Loucy (cell line): ENCODE measurements around the gene LIN9.
"Not testable (repeated sequence)": the region's sequence is repeated elsewhere in the genome, so short reads cannot be mapped to it uniquely, and the experiment has no call there.

Experiments used
- H2AFZ ChIP-seq: fragments of 200-600 bp; sonication (generic); 2 replicates; pipeline ENCODE4 v1.6.0; 2016; ENCODE audit warnings: antibody characterized with exemption, mild to moderate bottlenecking, low read length, moderate library complexity
- H3F3A ChIP-seq: fragments of 200-600 bp; 2 replicates; pipeline ENCODE4 v1.6.0; 2016; ENCODE audit warnings: antibody characterized with exemption, low read depth, mild to moderate bottlenecking
- H3K27me3 ChIP-seq: fragments of 200-600 bp; sonication (generic); 2 replicates; pipeline ENCODE4 v1.6.1; 2014; ENCODE audit warnings: low read length, mild to moderate bottlenecking; ENCODE audit not compliant: insufficient read depth, poor library complexity, severe bottlenecking
- H3K36me3 ChIP-seq: fragments of 200-600 bp; sonication (generic); 2 replicates; pipeline ENCODE4 v1.6.1; 2016; ENCODE audit warnings: low read length; ENCODE audit not compliant: insufficient read depth
- H3K4me1 ChIP-seq: fragments of 200-600 bp; sonication (generic); 2 replicates; pipeline ENCODE4 v1.5.1; 2014; ENCODE audit warnings: low read length, mild to moderate bottlenecking; ENCODE audit not compliant: insufficient read depth, poor library complexity, severe bottlenecking
- H3K4me2 ChIP-seq: fragments of 200-600 bp; sonication (generic); 2 replicates; pipeline ENCODE4 v1.6.0; 2014; ENCODE audit warnings: antibody characterized with exemption, low read length, low read depth, mild to moderate bottlenecking; ENCODE audit not compliant: poor library complexity, severe bottlenecking
- H3K4me3 ChIP-seq: fragments of 200-600 bp; sonication (generic); 2 replicates; pipeline ENCODE4 v1.5.1; 2014; ENCODE audit warnings: low read length, mild to moderate bottlenecking, mixed read lengths; ENCODE audit not compliant: poor library complexity, severe bottlenecking
- H3K79me2 ChIP-seq: fragments of 200-600 bp; sonication (generic); 2 replicates; pipeline ENCODE4 v1.6.1; 2014; ENCODE audit warnings: low read length; ENCODE audit not compliant: insufficient read depth
- H3K9ac ChIP-seq: fragments of 200-600 bp; sonication (generic); 2 replicates; pipeline ENCODE4 v1.6.0; 2014; ENCODE audit warnings: mild to moderate bottlenecking, low read depth, low read length, moderate library complexity; ENCODE audit not compliant: poor library complexity, severe bottlenecking
- H3K9me2 ChIP-seq: fragments of 200-600 bp; sonication (generic); replicated peaks from 2 replicates; pipeline ENCODE4 v1.6.1; 2016; ENCODE audit warnings: low read depth, low read length, mixed read lengths
- H3K9me3 ChIP-seq: fragments of 200-600 bp; sonication (generic); 2 replicates; pipeline ENCODE4 v1.6.1; 2014; ENCODE audit warnings: mild to moderate bottlenecking, antibody characterized with exemption, low read length, low read depth; ENCODE audit not compliant: insufficient read depth
- H4K20me1 ChIP-seq: fragments of 200-600 bp; sonication (generic); 2 replicates; pipeline ENCODE4 v1.6.0; 2014; ENCODE audit warnings: antibody characterized with exemption, low read length, mild to moderate bottlenecking; ENCODE audit not compliant: insufficient read depth, poor library complexity, severe bottlenecking
- EZH2phosphoT487 ChIP-seq: fragments of 200-600 bp; IDR thresholded peaks from 2 replicates; pipeline ENCODE4 v1.6.1; 2018; ENCODE audit warnings: antibody characterized with exemption, mild to moderate bottlenecking, moderate library complexity, borderline replicate concordance
- TF ChIP-seq, protein P1 (sequence below): fragments of 200-600 bp; sonication (generic); conservative IDR thresholded peaks from 2 replicates; pipeline ENCODE4 v1.5.1; 2014; ENCODE audit warnings: mild to moderate bottlenecking, antibody characterized with exemption, low read length

LIN9 gene

DNA sequence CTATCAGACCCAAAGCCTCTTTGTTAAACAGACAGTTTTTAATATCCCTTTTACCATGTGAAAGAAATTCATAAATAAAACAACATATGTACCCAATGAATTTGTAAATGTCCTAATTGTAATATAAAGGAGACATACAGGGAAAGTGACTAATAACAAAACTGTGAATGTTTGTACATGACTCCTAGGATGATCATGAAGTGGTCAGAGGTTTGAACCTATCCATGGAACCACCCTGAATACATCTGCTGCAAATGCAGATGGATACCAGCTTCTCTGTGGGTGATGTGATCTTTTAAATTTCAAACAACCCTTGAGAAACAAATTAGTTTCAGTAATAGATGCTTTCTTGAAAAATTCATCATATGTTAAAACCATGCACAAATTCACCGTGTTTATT is 105.7 kb downstream of the LIN9 start:
- no peak overlapping the region for H3K9ac ChIP-seq
- no peaks in the 10 kb centered on the region for H3F3A ChIP-seq
- no peaks in the 10 kb centered on the region for H4K20me1 ChIP-seq
- TF ChIP-seq, protein P1, sequence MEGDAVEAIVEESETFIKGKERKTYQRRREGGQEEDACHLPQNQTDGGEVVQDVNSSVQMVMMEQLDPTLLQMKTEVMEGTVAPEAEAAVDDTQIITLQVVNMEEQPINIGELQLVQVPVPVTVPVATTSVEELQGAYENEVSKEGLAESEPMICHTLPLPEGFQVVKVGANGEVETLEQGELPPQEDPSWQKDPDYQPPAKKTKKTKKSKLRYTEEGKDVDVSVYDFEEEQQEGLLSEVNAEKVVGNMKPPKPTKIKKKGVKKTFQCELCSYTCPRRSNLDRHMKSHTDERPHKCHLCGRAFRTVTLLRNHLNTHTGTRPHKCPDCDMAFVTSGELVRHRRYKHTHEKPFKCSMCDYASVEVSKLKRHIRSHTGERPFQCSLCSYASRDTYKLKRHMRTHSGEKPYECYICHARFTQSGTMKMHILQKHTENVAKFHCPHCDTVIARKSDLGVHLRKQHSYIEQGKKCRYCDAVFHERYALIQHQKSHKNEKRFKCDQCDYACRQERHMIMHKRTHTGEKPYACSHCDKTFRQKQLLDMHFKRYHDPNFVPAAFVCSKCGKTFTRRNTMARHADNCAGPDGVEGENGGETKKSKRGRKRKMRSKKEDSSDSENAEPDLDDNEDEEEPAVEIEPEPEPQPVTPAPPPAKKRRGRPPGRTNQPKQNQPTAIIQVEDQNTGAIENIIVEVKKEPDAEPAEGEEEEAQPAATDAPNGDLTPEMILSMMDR: no peak
- TF ChIP-seq EZH2phosphoT487: no peak
- H3K36me3 ChIP-seq: no peaks in the 10 kb centered on the region
- H3K79me2 ChIP-seq: no peaks in the 10 kb centered on the region
- H3K4me2 ChIP-seq: no peak overlapping the region
- H3K4me1 ChIP-seq: no peaks in the 10 kb centered on the region
- no peaks in the 10 kb centered on the region for H3K9me3 ChIP-seq
- no peak overlapping the region for H3K4me3 ChIP-seq
- H3K27me3 ChIP-seq: no peaks in the 10 kb centered on the region
- H3K9me2 ChIP-seq: no peaks in the 10 kb centered on the region
- H2AFZ ChIP-seq: no peak overlapping the region

DNA sequence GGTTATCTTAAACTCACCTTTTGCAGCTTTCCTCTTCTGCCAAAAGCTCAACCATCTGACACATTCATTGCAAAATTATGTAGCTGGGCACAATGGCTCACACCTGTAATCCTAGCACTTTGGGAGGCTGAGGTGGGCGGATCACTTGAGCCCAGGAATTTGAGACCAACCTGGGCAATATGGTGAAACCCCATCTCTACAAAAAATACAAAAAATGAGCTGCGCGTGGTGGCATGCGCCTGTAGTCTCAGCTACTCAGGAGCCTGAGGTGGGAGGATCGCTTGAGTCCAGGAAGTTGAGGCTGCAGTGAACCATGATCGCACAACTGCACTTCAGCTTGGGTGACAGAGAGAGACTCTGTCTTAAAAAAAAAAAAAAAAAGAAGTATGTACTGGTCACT is 106.3 kb downstream of the LIN9 start:
- not testable (repeated sequence) for H3K79me2 ChIP-seq, H3K4me2 ChIP-seq, H2AFZ ChIP-seq

DNA sequence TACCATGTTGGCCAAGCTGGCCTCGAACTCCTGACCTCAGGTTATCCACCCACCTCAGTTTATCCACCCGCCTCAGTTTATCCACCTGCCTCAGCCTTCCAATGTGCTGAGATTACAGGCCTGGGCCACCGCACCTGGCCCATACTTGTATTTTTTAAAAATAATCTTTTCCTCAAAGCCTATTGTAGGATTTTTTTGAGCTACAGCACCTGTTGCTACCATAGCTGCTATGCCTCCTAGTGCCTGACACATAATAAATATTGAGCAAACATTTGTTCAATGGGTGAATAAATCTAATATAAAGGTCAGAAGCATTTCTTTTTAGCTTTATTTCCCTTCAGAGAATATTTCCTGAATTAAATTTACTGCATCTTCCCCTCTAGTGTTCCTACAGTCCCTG is 106.7 kb downstream of the LIN9 start:
- Histone ChIP-seq H3K9me2 (no peaks in the 10 kb centered on the region), H3K9ac (no peak overlapping the region), H3K4me3 (no peak overlapping the region), H3K79me2 (no peaks in the 10 kb centered on the region), H4K20me1 (no peaks in the 10 kb centered on the region), H3K27me3 (no peaks in the 10 kb centered on the region), H2AFZ (no peak overlapping the region), H3K4me2 (no peak overlapping the region), H3K9me3 (no peaks in the 10 kb centered on the region), H3K4me1 (no peaks in the 10 kb centered on the region), H3K36me3 (no peaks in the 10 kb centered on the region), H3F3A (no peaks in the 10 kb centered on the region)
- TF ChIP-seq EZH2phosphoT487: no peak
- TF ChIP-seq, protein P1: no peak

More for the DNA sequence above, 106.3 kb downstream of the LIN9 start:
- not testable (repeated sequence) for H3K9me2 ChIP-seq, H3K4me3 ChIP-seq, H3K36me3 ChIP-seq, H3F3A ChIP-seq, H3K4me1 ChIP-seq, H3K27me3 ChIP-seq, H3K9ac ChIP-seq, H4K20me1 ChIP-seq, H3K9me3 ChIP-seq

DNA sequence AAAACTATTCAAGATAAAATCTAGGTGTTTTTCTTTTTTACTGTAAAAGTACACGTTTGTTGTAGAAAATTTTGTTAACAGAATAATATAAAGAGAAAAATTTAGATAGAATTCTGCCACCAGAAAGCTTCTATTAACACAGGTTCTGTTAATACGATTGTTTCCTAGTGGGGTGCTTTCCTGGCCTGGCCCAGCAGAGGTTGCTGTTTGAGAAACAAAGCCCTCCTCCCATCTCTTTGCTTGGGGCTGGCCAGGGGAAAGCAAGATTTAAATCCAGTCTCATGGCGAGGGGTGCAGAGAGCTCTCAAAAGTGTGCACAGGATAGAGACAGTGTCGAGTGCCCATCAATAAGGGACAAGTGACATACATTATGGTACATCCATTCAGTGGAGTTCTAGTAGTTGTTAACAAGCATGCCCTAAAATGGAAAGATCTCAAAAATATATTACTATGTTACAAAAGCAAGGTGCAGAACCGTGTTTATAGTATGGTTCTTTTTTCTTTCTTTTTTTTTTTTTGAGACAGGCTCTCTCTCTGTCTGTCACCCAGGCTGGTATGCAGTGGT is 107.9 kb downstream of the LIN9 start:
- H3K36me3 ChIP-seq: no peaks in the 10 kb centered on the region
- no peaks in the 10 kb centered on the region for H3K9me2 ChIP-seq
- no peaks in the 10 kb centered on the region for H3K27me3 ChIP-seq
- H3K9ac ChIP-seq: no peak overlapping the region
- H4K20me1 ChIP-seq: no peaks in the 10 kb centered on the region
- H3K4me1 ChIP-seq: no peaks in the 10 kb centered on the region
- TF ChIP-seq, protein P1: peak; percentile 72
- TF ChIP-seq EZH2phosphoT487: no peak
- H3K4me3 ChIP-seq: no peak overlapping the region
- H2AFZ ChIP-seq: no peak overlapping the region
- H3K79me2 ChIP-seq: no peaks in the 10 kb centered on the region
- H3K9me3 ChIP-seq: no peaks in the 10 kb centered on the region
- no peaks in the 10 kb centered on the region for H3F3A ChIP-seq
- no peak overlapping the region for H3K4me2 ChIP-seq
